Adipocyte (in vitro differentiated cells): ENCODE data around the gene HDAC11.

Experiments
- DNase-seq: peaks from one replicate; pipeline ENCODE4 v3.0.0-alpha.2; 2015; ENCODE audit warnings: low read depth
- H3K27me3 ChIP-seq: replicated peaks from 2 replicates; pipeline ENCODE4 v1.7.0; 2013; ENCODE audit warnings: mild to moderate bottlenecking, low read length, moderate library complexity; ENCODE audit not compliant: control insufficient read depth, insufficient read depth
- H3K36me3 ChIP-seq: 2 replicates; pipeline ENCODE4 v1.7.0; 2013; ENCODE audit warnings: low read length, mild to moderate bottlenecking, moderate library complexity; ENCODE audit not compliant: control insufficient read depth, insufficient read depth, severe bottlenecking
- H3K4me1 ChIP-seq: 2 replicates; pipeline ENCODE4 v1.7.0; 2013; ENCODE audit warnings: mild to moderate bottlenecking, low read length, moderate library complexity; ENCODE audit not compliant: control insufficient read depth, insufficient read depth
- H3K4me3 ChIP-seq: 2 replicates; pipeline ENCODE4 v1.7.0; 2013; ENCODE audit warnings: mild to moderate bottlenecking, low read length, moderate library complexity
- H3K9ac ChIP-seq: 2 replicates; pipeline ENCODE4 v1.7.0; 2013; ENCODE audit warnings: mild to moderate bottlenecking, low read length, moderate library complexity
- H3K9me3 ChIP-seq: 2 replicates; pipeline ENCODE4 v1.7.0; 2013; ENCODE audit warnings: mild to moderate bottlenecking, low read length, moderate library complexity; ENCODE audit not compliant: control insufficient read depth

HDAC11 gene

DNA sequence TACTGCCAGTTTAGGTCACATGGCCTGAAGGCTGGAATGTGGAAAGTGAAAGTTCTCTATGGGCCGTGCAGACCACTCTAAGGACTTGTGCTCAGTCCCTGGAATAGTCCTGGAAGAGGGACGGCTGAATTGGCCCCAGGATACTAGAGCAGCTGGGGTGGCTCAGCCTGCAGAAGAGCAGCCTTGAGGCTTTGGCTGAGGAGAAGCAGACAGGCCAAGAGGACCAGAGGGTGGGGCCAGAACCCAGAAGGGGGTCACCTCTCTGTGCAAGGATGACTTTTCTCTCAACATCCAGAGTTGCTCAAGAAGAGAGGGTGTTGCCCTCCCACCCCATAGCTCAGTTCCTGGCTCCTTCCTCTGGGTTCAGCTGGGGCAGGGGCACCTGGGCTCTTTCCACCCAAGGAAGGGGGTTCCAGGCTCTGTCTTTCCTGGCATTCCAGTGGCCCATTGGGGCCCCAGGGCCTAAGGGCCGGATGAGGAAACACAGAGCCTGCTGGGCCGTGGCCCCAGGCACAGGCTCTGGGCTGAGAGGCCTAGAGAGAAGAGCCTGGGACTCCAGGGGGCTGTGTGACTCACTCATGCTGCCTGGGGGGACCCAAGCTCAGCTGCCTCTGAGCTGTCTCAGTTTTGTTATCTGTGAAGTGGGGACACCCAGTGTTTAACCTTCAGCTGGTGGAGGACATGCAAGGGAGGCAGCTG, 60.3 kb downstream of the HDAC11 start:
- H3K4me1 ChIP-seq: peaks cover 81% of the 10 kb centered on the region
- peaks cover 15% of the 10 kb centered on the region for H3K9me3 ChIP-seq
- no peak for DNase-seq
- peak overlapping the region; percentile 82 for H3K9ac ChIP-seq
- H3K4me3 ChIP-seq: peak overlapping the region; percentile 18
- no peaks in the 10 kb centered on the region for H3K27me3 ChIP-seq
- H3K36me3 ChIP-seq: no peaks in the 10 kb centered on the region

DNA sequence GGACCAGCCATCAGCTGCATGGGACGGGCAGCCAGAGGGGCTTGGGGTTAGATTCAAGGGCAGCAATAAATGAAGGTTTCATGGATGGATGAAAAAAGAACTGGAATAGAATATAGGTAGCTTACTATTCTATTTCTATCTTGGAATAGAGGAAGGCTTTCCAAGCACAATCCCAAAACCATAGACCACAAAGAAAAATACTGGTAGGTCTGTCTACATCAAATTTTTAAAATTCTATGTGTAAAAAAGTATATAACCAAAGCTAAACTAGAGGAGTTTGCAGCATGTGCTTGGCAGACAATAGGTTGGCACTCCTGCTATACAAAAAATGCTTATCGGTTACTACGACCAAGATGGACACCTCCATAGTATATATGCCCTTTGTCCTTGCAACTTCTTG, 61.6 kb downstream of the HDAC11 start:
- H3K36me3 ChIP-seq: no peaks in the 10 kb centered on the region
- peaks cover 86% of the 10 kb centered on the region for H3K4me1 ChIP-seq
- H3K27me3 ChIP-seq: no peaks in the 10 kb centered on the region
- DNase-seq: no peak
- peaks cover 15% of the 10 kb centered on the region for H3K9me3 ChIP-seq
- peak overlapping the region; percentile 82 for H3K9ac ChIP-seq
- no peak overlapping the region for H3K4me3 ChIP-seq

DNA sequence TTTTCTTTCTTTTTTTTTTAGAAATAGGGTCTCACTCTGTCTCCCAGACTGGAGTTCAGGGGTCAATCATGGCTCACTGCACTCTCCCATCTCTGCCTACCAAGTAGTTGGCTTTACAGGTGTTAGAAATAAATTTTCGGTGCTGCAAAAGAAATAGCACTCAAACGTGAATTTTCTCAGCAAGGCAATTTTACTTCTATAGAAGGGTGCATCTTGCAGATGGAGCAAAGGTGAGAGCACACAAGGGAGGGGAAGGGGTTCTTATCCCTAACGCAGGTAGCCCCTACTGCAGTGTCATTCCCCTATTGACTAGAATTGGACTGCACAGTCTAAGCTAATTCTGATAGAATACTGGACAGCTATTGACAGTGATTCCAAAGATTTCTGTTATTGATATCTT, 62.0 kb downstream of the HDAC11 start:
- no peaks in the 10 kb centered on the region for H3K27me3 ChIP-seq
- H3K4me1 ChIP-seq: peaks cover 86% of the 10 kb centered on the region
- no peak for DNase-seq
- no peak overlapping the region for H3K9ac ChIP-seq
- no peaks in the 10 kb centered on the region for H3K36me3 ChIP-seq
- H3K4me3 ChIP-seq: no peak overlapping the region
- peaks cover 15% of the 10 kb centered on the region for H3K9me3 ChIP-seq

DNA sequence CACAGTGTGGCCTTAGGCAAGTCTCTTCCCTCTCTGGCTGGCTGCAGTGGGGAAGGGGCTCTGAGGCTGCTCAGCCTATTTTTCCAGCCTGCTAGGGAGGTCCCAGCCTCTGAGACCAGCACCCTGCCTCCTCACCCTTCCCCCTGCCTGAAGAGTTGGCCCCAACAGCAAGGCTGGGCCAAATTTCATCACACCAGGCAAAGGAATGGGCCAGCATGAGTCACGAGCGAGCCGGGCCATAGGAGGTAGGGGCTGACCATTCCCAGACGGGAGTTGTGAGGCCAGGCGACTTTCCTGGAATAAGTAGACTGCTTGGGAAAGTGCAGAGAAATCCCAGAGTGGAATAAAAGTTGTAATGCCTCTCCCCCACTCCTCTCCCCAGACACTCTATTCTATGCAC, 63.1 kb downstream of the HDAC11 start:
- Histone ChIP-seq H3K36me3 (no peaks in the 10 kb centered on the region), H3K4me3 (peak overlapping the region; percentile 54), H3K9me3 (peaks cover 15% of the 10 kb centered on the region), H3K9ac (peak overlapping the region; percentile 85), H3K27me3 (no peaks in the 10 kb centered on the region), H3K4me1 (peaks cover 86% of the 10 kb centered on the region)
- peak; percentile 96 for DNase-seq

DNA sequence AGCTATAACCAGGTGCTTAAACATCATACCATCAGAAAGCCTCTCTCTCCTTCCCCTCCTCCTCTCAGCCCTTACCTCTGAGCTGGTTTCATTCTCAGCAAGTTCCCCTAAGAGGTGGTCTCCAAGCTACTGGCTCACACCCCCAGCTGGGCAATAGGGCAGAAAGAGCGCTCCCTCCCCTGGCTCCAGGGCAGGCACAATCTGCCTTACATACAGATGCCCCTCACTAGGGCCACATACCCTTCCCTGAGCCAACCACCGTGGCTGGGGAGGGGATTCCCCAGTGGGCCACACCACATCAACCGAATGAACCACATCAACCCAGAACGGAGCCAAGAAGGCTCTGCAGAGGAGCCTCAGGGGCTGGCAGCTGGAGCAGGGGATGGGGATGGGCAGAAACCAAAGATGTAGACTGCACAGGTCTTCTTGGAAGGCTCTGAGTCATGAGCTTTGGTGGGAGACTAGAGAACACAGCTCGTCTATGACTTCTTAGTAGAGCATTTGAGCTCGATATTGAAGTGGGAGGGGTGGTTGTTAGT, 64.3 kb downstream of the HDAC11 start:
- peaks cover 79% of the 10 kb centered on the region for H3K4me1 ChIP-seq
- peak; percentile 79 for DNase-seq
- peak overlapping the region; percentile 54 for H3K4me3 ChIP-seq

DNA sequence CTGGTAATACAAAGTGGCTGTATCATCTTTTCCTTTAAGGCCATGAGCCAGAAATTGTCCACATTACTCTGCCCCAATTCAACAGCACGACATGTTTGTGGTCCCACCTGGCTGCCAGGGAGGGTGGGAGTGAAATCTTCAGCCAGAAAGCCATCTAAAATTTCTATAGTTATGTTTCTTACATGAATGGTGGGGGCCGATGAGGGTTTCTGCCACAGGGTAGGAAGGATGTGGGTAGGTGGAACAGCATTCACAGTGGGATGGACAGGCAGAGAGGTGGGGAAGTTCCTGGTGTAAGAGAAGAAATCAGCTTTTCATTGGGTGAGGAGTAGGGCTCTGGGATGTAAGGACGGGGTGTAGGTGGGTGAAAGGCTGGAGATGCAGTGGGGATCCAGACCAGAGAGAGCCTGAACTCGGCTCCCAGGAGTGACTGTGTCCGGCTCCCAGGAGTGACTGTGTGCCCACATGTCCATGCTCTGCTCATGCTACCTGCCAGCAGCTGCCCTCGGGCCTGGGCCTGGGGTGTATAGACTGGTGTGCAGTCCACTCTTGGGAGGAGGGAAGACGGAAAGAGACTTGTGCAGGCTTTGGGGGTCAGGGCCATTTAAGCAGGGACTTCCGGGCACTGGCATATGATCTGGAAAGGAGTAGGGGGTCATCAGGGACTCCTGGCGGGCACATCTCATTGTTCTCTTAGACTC, 65.0 kb downstream of the HDAC11 start:
- H3K9me3 ChIP-seq: peaks cover 15% of the 10 kb centered on the region
- H3K4me1 ChIP-seq: peaks cover 72% of the 10 kb centered on the region
- no peak for DNase-seq
- peak overlapping the region; percentile 85 for H3K9ac ChIP-seq
- H3K36me3 ChIP-seq: no peaks in the 10 kb centered on the region
- no peaks in the 10 kb centered on the region for H3K27me3 ChIP-seq
- H3K4me3 ChIP-seq: no peak overlapping the region

More for the DNA sequence above, 64.3 kb downstream of the HDAC11 start:
- H3K27me3 ChIP-seq: no peaks in the 10 kb centered on the region
- peak overlapping the region; percentile 85 for H3K9ac ChIP-seq
- H3K36me3 ChIP-seq: no peaks in the 10 kb centered on the region
- H3K9me3 ChIP-seq: peaks cover 15% of the 10 kb centered on the region

DNA sequence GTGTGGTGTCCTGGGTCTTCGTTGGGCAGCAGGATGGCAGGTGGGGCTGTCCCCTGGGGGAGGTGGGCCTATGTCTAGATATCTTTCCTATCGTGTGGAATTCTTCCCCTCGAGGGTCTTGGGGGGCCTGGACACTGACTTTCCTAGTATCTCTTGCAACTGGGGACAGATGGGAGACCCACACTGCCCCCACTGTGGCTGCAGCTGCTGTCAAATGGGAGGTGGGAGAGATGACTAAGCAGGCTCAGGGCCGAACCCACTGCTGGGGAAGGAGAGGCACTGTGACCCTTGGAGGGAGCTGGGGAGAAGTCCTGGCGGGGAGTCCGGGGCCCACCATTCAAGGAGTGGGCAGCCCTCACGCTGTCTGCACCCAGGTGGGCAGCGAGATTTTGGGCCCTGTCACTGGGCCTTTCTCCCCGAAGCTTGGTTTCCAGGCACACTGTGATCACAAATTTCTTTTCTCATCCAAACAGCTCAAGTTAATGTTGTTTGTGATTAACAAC, 65.9 kb downstream of the HDAC11 start:
- peaks cover 67% of the 10 kb centered on the region for H3K4me1 ChIP-seq
- H3K27me3 ChIP-seq: no peaks in the 10 kb centered on the region
- no peak for DNase-seq
- H3K36me3 ChIP-seq: no peaks in the 10 kb centered on the region
- H3K4me3 ChIP-seq: no peak overlapping the region
- H3K9ac ChIP-seq: peak overlapping the region; percentile 90
- H3K9me3 ChIP-seq: peaks cover 14% of the 10 kb centered on the region

DNA sequence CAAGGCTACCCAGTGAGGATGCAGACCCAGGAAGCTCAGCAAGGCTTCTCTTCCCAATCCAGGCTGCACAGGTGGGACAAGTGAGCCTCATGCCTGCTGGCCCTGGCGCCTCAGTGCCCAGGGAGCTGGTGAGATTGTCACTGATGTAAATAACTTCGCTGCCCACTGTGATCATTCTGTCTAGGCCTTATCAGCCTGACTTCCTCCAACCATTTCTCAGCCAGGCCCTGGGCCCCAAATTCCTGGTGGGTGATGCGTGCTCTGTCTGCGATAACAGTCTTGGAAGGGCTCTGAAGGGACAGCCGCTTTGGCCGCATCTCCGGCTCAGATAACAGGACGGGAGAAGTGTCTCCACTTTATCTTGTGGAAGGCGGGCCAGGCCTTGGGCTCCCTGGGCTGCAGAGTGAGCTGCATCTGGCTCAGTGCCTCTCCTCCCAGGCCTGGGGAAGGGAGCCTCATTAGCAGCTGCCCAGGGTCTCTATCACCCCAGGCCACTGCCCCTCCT, 66.6 kb downstream of the HDAC11 start:
- H3K4me1 ChIP-seq: peaks cover 68% of the 10 kb centered on the region
- H3K9ac ChIP-seq: peak overlapping the region; percentile 90
- no peak overlapping the region for H3K4me3 ChIP-seq
- no peaks in the 10 kb centered on the region for H3K36me3 ChIP-seq
- DNase-seq: peak; percentile 61
- H3K27me3 ChIP-seq: no peaks in the 10 kb centered on the region
- peaks cover 8% of the 10 kb centered on the region for H3K9me3 ChIP-seq

DNA sequence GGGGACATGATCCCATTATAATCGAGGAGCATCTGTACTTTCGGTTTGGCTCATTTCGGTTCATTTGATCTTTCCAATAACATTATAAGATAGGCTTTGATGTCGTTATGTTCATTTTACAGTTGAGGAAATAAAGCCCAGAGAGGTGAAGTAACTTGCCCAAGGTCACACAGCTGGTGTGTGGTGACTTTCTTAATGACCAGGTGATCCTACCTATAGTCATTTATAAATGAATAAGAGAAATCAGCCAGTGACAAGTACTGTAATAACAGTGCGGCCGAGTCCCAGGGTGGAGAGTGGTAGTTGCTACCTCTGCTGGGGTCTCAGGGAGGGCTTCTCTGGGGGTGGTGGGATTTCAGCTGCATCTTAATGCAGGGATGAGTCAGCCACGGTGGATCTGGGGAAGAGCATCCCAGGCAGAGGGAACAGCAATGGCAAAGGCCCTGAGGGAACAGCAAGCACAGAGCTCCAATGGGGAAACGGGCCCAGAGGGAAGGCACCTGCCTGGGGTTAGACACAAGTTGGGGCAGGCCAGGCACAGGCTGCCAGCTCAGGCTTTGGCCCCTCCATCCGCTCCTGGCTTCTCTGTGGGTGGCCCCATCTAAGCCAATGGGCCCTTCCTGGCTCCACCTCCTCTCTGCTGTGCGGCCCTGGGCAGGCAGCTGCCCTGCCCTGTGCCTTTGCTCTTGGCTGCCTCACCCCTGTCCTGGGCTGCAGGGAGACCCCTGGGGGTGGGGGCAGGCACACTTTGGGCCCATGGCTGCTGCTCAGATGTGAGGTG, 67.7 kb downstream of the HDAC11 start:
- Histone ChIP-seq H3K36me3 (no peaks in the 10 kb centered on the region), H3K4me3 (peak overlapping the region; percentile 64), H3K9me3 (no peaks in the 10 kb centered on the region), H3K27me3 (no peaks in the 10 kb centered on the region), H3K9ac (peak overlapping the region; percentile 90), H3K4me1 (peaks cover 79% of the 10 kb centered on the region)
- no peak for DNase-seq

DNA sequence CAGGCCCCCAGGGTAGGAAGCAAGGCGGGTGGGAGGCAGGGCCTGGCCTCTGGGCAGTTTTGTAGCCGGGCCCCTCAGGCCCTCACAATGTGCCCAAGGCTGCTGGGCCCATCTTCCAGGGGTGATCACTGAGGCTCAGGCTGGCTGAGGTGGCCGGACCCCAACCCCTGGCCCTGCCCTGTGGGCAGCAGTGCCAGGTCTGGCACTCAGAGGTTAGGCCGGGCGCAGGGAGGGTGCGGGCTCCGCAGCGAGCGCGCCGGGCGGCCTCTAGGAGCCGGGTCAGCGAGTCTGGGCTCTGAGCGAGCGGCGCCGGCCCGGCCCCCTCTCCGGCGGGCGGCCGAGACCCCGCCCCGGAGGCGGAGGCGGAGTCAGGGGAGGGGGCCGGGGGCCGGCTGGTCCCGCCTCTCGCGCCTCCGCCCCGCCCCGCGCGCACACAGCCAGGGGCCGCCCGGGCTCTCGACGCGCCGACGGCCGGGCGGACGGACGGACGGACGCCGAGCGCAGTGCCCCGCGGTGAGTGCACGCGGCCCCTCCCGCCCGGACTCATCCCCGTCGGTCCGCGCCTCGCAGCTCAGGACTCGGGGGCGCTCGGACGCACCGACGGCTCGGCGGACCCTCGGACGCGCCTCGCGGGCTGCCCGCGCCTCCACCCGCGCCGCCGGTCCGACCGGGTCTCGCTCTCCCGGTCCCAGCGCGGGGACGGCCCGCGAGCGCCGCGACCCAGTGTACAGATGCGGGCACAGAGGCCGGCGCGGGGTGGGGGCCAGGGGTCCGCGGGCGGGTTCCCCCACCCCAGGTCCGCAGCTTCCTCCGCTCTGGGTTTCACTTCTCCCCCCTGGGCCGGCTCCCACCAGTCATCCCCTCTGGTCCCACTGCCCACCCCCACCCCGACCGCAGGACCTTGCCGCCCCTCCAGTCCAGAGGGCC, 68.9 kb downstream of the HDAC11 start, which contains the start of gene FBLN2:
FBLN2 (plus strand) TSS at position 430 of the 927 bp plus-strand sequence. CDS start 21,231 bp downstream, outside the sequence.
- Histone ChIP-seq H3K36me3 (no peaks in the 10 kb centered on the region), H3K4me1 (peaks cover 81% of the 10 kb centered on the region), H3K4me3 (peak within 1 kb of the TSS; percentile 84), H3K27me3 (no peaks in the 10 kb centered on the region), H3K9ac (peak within 1 kb of the TSS; percentile 93), H3K9me3 (no peaks in the 10 kb centered on the region)
- DNase-seq: peak; percentile 92
